Activated CD4-positive, alpha-beta T cell treated with anti-CD3 and anti-CD28 coated beads, Interleukin-2, amount 50 U/mL, for 48 hours (primary cell): ENCODE measurements around the gene C5orf47.

ENCODE experiments used
- DNase-seq, 2 experiments: peaks; one replicate each; pipeline ENCODE4 v3.0.0-alpha.2; 2020

C5orf47 gene

DNA sequence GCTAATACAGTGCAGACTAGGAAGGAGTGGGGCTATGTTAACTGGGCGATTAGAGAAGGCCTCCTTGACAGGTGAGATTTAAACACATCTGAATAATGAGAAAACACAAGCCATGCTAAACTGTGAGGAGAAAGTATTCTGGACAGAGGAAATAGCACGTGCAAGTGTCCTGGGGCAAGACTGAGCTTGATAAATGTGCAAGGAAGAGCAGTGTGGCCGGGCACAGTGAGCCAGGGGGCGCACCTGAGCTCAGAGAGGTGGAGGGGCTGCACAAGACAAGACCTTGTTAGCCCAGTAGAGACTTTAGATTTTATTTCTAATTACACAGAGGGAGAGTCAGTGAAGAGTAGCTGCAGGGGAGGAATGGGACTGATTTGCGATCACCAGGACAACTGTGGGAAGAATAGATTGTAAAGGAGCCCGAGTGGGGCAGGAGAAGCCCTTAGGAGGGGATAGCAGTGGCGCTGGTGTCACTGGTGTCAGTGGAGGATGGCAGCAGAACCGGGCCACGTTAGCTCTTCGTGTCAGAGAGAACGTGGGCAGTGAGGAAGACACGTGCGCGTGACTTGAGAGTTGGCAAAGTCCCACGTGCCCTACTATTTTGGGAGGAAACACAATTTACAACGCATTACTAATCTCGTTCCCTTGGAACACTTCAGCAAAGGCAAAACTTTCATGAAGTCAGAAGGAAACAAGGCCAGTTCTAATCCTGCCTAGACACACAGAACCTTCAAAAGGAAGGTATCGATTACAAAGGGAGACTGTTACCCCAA lies 17.9 kb upstream of the C5orf47 start:
- DNase-seq: no peak

DNA sequence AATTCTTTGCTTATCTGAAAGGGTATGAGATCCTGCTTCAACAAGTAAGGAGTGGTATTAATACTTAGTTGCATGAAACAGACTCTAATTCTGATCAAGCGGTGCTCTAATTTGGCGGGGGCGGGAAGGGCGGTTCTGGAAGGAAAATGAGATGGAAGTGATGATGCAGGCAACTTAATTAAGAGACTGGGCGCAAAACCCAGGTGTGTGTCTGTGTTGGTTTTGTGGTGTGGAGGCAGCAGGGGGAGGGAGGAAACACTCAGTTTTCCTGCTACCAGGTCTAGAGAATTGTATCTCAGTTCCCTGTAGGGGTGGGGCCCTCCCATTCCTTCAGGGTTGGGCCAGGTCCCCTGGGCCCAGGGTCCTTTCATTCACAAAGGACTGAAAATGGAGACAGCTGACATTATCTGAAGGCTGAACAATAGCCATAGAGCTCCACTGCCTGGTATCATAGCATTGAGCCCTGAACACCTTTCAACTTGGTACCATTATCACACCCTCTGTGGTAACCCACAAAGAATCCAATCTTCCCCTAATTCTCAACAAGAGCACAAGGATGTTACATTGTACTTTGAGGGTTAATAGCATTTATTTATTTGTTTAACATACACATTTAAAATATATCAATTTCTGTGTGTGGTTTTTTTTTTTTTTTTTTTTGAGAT lies 17.2 kb upstream of the C5orf47 start:
- DNase-seq: no peak

DNA sequence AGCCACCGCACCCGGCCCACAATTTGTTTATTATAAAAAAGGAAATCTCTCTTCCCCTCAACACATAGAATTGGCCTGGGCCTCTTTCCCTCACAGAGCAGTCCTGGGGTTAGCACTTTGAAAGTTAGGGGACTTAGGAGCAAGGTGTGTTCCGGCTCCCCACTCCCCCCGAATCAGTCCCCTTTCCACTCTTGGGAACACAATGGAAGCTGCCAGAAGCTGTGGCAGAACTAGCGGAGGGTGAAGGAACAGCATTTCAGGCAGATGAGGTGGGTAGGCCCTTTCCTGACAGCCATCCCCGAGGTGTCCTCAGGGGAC lies 16.4 kb upstream of the C5orf47 start:
- DNase-seq: no peak

DNA sequence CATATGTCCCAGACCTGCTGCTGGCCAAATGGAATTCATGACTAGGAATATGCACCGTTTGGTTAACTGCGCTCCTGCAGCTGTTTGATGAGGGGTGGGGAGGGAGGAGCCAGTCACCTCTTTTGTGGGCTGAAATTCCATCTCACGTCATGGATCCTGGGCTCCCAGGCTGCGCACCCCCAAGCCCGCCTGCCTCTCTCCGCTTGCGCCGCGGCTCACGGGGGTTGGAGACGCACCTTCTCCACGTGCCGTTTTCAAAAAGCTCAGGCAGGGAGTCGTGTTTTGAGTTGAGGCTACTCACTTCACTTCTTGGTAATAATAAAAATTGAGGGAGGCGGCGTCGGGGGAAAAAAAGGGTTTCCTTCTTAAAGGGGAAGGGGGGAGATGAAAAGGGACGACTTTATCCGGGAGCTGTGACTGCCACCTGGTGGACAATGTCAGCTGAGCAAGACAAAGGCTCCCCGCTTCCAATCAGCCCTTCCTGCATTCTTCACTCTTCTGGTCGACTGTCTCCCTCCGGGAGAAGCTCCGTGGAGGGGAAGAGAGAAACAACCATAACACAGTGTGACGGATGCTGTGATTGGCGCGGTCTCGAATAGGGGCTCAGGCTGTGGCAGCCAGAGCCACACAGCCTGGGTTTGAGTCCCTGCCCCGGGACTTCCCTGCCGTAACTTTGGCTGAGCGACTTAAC lies 15.9 kb upstream of the C5orf47 start:
- peak; percentile 82 to 83 for DNase-seq

DNA sequence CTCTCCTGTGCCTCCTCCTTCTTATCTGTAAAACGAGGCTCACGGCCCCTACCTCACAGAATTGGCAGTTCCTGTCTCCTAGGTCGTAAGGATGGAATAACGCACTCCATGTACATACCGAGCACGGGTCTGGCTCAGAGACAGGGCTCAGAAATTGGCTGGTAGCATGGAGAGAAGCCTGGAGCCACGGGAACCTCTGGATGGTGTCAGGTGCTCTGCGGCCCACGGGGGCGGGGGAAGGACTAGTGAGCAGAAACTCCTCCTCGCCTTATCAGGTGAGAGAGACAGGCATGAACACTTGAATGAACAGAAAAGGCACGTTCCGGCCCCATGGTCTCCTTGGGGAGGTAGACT lies 15.4 kb upstream of the C5orf47 start:
- DNase-seq: peak in 1 of 2 experiments; percentile 16

DNA sequence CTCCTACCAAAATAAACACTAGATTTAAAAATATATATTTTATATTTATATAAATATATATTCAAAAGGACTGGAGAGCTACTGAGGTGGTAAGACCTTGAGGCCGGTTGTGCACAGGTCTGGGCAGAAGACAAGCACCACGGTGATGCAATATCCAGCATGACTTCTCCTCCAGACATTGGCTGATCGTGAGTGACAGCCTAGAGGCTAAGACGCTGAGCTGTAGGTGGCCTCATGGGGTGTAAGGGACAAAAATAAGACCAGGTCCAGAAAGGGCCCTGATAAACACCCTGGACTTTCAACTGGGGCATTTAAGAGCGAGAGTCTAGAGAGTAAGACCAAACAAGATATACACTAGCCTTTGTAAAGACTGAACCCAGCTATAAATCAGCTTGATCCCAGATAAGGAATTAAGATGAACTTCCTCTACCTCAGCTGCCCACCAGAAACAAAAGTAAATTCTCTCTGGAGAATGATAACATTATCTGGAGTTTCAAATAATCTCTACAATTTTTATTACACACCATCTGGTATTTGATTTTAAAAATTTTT lies 14.2 kb upstream of the C5orf47 start:
- no peak for DNase-seq

DNA sequence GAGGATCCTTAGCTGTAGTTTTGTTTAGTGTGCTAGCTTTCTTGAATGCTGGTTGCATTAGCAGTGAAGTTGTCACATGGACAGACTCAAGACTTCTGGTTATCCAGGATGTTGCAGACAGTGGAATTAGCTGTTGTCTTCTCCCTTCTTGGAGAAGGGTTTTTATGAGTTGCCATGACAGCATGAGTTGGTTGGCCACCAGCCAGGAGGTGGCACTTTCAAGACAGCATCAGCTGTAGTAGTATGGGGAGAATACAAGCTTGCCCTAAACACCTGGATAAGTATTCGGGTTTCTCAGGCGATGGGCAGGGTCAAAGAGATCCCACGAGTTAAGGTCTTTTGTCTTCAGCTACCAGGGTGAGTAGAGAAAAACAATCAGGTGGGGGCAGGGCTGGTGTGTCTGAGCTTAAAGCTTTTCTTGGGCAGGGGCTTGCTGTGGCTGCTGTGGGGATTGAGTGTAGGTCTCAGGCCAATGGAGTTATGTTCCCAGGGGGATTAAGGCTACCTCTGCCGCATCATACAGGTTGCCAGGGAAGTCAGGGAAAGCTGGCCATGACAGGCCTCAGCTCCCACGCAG lies 7.7 kb upstream of the C5orf47 start:
- DNase-seq: no peak

DNA sequence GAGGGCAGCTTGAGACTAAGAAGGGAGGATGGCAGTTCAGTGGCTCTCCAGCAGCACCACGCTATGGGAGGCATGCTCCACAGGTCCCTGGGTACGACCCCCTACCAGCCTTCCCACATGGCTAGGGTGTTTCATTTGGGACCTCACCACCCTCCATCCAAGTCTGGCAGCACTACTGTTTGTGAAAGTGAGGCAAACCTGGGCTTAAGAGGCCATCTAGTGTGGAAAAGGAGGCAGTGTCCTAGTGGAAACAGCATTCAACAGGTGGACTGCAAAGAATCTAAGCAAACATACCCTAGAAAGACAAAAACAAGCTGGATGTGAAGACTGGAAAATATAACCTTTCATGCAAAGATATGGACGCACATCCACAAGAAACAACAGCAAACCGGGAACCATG lies 4.8 kb upstream of the C5orf47 start:
- DNase-seq: no peak

DNA sequence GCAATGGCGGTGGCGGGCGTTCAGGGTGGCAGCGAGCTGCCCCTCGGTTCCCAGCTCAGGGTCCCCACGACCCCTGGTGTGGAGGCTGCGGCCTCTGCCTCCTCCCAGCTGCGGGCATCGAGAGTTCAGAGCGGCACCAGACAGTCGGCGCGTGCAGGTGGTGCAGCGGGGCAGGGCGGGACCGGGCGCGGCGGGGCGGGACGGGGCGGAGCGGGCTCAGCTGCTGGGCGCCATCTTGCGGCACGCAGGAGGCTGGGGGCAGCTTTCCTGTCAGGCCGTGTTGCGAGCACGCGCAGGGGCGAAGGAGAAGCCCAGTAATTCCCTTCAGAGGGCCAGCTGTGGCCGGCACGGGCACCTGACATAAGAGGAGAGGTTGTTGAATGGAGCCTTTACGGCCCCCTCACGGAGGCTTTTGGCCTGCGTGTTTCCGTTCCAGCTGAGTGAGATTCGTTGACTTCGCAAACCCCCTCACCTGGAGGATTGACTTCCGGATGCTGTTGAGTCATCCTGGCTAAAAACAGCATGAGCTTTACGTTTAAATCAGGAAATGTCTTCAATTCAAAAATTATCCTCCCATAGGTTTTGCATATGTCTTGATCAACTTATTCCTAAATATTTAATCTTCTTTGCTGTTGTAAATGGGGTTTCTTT lies 587 bp downstream of the C5orf47 start:
- no peak for DNase-seq

DNA sequence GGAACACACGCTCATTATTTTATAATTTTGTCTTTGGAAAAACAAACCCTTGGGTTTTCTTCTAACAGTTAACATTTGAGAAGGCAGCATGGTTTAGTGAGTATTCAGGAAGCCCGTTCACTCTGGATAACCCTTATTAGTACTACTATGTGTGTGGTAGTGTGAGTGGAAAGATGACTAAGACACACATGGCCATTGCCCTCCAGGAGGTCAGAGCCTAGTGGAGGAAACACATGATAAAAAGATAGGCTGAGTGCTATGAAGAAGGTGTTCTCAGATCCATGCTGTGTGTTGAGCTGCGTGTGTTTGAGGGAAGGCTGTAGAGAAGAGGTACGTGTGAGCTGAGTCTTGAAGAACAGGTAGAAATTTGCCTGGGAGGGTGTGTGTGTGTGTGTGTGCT lies 8.4 kb downstream of the C5orf47 start:
- DNase-seq: no peak

DNA sequence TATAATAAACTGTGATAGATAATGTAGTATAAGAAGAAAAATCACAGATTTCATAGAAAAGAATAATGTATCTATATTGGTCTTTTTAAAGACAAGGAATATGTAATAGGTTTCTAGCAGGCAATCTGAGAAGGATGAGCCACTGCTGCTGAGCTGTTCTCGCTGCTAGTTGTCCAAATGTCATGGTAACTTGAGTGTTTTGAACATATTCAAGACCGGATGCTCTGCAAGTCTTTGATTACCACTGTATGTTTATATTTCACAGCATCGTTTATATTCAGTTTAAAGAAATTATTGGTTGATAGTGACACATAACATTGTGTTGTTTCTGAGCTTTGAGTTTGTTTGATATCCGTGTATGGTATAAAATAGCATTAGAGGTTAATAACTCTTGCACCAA lies 9.6 kb downstream of the C5orf47 start:
- no peak for DNase-seq

DNA sequence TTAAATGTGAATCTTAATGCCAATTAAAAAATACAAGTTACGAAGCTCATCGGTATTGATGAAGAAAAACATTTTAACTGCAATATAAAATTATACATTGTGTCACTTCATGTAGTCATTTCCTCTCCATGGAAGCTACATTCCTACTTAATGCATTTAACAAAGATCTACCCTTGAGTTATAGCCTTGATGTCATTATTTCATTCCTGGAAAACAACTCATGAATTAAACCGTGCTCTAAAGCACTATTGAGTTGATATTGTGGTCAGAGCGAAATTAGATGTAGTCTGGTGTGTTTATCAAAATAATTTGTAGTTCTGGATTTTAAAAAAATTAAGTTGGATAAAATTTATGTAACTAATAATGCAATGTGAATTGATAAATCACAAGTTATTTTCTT lies 11.1 kb downstream of the C5orf47 start:
- DNase-seq: no peak

DNA sequence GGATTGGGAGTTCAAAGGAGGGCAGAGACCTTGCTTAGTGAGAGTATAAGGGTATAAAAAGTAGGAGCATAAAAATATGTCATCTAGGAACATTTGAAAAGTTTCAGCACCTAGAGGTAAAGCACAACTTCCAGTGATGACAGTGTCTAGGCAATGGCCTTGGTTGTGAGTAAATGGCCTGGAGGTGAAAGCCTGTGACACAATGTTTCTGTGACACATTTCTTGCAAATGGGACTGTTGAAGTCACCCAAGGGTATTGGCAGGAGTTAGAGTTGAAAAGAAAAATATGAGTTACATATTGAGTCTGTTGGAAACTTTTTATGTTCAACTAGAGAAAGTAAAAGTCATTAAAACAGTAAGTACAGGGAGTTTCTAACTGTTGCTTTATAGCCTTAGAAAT lies 14.8 kb downstream of the C5orf47 start:
- DNase-seq: no peak

DNA sequence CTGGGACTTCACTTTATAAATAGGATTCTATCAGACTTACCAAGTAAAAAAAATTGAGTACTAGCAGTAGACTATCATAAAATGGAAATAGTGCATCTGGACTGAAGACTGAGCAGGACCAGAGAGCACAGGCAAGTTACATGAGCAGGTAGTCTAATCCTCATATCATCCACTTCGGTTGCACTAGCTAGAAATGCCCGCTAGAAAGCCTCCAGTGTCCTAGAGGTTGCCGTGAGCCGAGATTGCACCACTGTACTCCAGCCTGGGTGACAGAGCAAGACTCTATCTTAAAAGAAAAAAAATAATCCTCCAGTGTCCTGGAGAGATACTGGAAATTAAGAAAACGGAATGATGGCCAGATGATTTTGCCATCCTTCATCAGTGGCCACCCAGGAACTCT lies 20.0 kb downstream of the C5orf47 start:
- no peak for DNase-seq

DNA sequence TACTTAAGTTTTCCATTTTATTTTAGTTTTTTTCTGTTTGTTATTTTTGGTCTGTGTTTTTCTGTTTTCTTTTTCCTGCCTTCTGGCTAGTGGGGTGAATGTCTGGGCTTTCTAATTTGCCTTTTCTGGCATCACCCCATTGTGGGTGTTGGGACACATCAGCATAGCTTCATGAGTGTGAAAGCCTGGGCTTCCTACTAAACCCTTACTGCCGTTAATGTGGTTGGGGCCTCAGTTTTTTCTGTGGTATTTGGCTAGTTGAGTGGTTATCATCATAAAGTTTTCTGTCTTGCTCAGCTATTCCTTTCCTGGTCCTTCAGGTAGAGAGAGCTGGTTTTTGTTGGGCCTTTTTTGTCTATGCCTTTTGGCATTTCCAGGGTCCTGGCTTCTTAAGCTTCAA lies 21.4 kb downstream of the C5orf47 start:
- no peak for DNase-seq

DNA sequence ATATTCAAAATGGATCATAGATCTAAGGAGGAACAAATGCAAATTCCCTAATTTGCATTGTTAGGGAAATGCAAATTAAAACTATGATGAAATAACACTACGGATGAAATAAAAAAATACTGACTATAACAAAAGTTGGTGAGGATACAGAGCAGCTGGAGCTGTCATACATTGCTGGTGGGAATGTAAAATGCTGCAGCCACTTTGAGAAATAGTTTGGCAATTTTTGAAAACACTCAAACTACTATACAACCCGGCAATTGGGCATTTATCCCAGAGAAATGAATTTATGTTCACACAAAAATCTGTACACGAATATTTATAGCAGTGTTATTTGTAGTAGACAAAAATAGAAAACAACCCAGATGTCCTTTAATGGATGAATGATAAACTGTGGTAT lies 22.5 kb downstream of the C5orf47 start:
- DNase-seq: no peak

DNA sequence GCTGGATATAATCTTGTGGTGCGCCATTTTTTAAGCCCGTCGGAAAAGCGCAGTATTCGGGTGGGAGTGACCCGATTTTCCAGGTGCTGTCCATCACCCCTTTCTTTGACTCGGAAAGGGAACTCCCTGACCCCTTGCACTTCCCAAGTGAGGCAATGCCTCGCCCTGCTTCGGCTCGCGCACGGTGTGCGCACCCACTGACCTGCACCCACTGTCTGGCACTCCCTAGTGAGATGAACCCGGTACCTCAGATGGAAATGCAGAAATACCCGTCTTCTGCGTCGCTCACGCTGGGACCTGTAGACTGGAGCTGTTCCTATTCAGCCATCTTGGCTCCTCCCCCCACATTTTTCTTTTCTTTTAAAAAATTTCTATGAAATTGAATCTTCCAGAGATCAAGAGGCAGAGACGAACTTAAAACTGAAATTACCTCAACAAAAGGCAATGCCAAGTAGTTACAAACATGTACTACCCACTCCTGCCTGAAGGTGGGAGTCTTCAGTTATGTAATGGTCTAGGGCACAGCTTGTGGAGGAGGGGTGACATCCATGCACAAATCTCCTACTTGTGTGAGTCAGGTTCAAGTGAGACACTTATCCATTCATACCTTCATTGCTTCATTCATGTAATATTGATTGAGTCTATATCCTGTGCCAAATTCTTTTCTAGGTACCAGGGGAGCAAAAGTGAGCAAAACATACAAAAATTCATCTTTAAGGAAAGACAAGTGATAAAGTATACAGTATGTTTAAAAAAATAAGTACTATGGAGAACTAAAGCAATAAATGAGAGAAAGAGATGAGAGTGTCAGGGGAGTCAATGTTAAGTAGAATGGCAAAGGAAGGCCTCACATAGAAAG lies 31.3 kb downstream of the C5orf47 start:
- peak; percentile 0 to 14 for DNase-seq

DNA sequence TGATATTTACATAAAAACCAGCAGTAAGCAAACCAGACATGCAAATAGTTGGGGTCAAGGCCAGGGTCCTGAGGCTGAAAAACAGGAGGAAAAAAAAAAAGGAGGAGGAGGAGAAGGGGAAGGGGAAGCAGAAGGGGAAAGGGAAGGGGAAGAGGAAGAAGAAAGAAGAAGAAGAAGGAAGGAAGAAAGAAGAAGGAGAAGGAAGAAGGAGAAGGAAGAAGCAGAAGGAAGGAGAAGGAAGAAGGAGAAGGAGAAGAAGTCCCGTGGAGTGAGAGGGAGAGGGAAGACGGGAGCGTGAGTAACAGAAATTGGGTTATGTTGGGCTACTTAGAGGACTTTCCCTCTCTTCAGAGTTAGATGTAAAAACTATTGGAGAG lies 31.9 kb downstream of the C5orf47 start:
- no peak for DNase-seq

DNA sequence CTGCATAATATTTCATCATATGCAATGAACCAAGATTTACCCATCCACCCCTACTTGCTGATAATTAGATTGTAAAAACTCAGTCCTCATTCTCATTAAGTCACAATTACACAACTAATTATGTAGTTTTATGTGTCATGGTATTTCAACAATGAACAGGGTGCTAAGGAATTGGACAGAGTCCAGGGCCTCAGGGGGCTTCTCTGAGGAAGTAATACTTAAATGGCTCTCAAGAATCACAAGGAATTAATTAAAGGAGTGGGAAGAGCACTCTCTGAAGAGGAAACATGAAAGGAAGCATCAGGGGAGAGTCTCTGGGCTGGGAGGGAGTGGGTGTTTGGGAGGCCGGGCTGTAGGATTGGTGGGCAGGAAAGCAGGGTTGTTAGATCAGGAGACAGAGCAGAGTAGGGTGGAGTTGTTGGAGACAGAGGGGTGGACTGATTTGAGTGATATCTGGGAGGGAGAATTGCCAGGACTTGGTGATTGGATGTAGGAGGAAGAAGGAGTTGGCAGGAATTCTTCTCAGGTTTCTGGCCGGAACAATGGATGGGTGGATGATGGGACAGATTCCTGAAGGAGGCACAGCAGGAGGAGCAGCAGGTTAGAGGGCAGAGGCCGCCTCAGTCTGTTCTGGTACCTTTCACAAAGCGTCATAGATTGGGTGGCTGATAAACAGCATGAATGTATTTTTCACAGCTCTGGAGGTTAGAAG lies 33.6 kb downstream of the C5orf47 start:
- DNase-seq: no peak

DNA sequence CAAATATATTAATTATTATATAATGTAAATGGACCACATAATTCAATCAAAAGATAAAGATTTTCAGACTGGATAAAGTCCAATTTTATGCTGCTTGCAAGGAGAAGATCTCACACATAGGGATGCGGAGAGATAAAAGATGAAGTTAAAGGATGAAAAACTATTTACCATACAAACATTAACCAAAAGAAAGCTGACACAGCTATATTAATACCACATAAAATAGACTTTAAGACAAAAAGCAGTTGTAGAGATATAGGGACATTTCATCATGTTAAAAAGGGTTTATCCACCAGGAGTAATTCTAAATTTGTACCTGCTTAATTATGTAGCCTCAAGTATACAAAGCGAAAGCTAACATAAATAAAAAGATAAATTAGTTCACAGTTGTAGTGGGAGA lies 41.3 kb downstream of the C5orf47 start:
- no peak for DNase-seq

DNA sequence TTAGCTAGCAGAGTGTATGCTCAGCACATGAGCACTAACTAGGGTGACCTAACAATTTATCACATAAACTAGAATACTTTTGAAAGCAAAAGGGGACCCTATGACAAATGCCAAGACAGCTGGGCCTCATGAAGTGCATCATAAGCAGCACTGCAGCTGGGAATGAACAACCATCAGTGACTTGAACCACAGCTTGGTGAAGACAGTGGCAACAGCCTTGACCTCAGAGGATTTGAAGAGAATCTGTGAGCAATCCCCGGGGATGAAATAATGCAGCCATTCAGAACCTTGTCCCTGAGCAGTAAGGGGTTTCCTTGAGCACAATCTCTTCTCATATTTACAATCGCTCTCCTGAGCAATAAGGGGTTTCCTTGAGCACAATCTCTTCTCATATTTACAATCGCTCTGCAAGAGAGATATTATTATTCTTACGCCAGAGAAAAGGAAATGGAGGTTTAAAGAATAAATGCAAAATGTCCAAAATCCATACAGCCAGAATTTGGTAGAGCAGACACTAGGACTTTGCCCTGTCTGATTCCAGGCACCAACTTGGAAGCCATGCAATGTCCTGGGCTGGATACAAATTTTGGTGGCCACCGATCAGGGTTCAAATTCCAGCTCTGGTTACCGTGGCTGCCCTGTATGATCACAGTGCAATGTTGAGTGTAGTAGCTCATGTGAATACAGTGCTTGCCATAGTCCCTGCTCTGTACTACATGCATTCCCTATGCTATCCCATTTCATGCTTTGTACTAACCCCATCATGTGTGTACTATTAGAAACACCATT lies 55.7 kb downstream of the C5orf47 start:
- no peak for DNase-seq
